ENCODE results near the gene TCF15. TPM values are rescaled to one million over a fixed set of nuclear protein-coding genes. Genes with fewer than 3 reads are reported as not detected.

The TCF15 gene
- total RNA-seq, 2 experiments from 2014 or later = 0.23 TPM; not detected in 1

GRCh38 chr20:654417-654750 lies 44.3 kb upstream of the TCF15 start:
- Mint-ChIP-seq H3K4me1 (ENCODE audit: low read depth) (peaks cover 18% of the 10 kb centered on the region), H3K9me3 (no peaks in the 10 kb centered on the region), H3K27ac (no peak overlapping the region), H3K27me3 (peaks cover 17% of the 10 kb centered on the region), H3K4me3 (no peak overlapping the region), H3K36me3 (ENCODE audit: low read depth) (peaks cover 5% of the 10 kb centered on the region)
- ChIA-PET CTCF (interaction anchor here (0.8 to 3.9 kb wide), 2 partner anchors 13 to 74 kb away, joined by 3 to 17 read pairs; no protein-coding TSS in a partner anchor), POLR2A (no interaction called here)
- no peak for TF ChIP-seq CTCF (IDR thresholded peaks at IDR 0.05)
- no peak for ATAC-seq
- intact Hi-C loops (cut with micrococcal nuclease) = no loop called here
- DNase-seq = no peak

GRCh38 chr20:653590-654416 lies 43.7 kb upstream of the TCF15 start:
- Mint-ChIP-seq H3K4me3 (peak overlapping the region; percentile 68), H3K27ac (peak overlapping the region; percentile 50), H3K27me3 (peaks cover 13% of the 10 kb centered on the region), H3K4me1 (ENCODE audit: low read depth) (peaks cover 18% of the 10 kb centered on the region), H3K36me3 (ENCODE audit: low read depth) (peaks cover 6% of the 10 kb centered on the region), H3K9me3 (no peaks in the 10 kb centered on the region)
- intact Hi-C loops (cut with micrococcal nuclease) = no loop called here
- POLR2A ChIA-PET = no interaction called here
- ATAC-seq = no peak
- DNase-seq = no peak
- TF ChIP-seq CTCF (IDR thresholded peaks at IDR 0.05) = no peak
- CTCF ChIA-PET = interaction anchor here (3.9 kb wide), 1 partner anchor 14 kb away, joined by 17 read pairs; no protein-coding TSS in a partner anchor

DNA sequence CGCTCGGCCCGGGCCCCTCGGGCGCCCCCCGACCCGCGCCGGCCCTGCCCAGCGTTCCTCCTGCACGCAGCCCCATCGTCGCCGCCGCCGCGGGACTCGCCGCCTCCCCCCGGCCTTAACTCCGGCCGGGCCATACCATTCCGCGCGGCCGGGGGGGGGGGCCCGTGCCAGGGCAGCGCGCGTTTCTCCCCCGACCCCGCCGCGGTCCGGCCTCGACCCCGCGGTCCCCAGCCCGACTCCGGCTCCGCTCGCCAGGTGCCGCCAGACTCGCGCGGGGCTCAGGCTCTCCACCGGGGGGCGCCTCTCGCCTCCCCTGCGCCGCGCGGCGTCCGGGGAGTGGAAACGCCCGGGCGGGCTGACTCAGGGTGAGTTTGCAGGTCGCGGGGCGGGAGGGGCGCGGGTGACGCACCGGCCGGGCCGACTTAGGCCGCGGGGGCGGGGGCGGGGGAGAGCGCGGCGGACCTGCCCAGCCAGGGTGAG lies 43.0 kb upstream of the TCF15 start, which contains the start of gene SRXN1:
TSS of gene SRXN1 (minus strand) at position 91 of the 480 bp plus-strand sequence. CDS start at position 76, 15 bp downstream.
- peak; percentile 89 for DNase-seq
- Mint-ChIP-seq H3K27ac (peak within 1 kb of the TSS; percentile 79), H3K4me3 (peak within 1 kb of the TSS; percentile 77), H3K36me3 (ENCODE audit: low read depth) (peaks cover 13% of the 10 kb centered on the region), H3K27me3 (peaks cover 10% of the 10 kb centered on the region), H3K4me1 (ENCODE audit: low read depth) (peaks cover 18% of the 10 kb centered on the region), H3K9me3 (no peaks in the 10 kb centered on the region)
- TF ChIP-seq CTCF (IDR thresholded peaks at IDR 0.05) = peak; percentile 62
- POLR2A ChIA-PET = no interaction called here
- CTCF ChIA-PET = interaction anchor here (1.2 to 3.9 kb wide), 2 partner anchors 14 to 15 kb away, joined by 3 to 17 read pairs; no protein-coding TSS in a partner anchor
- intact Hi-C loops (cut with micrococcal nuclease) = no loop called here
- peak; percentile 93 for ATAC-seq

DNA sequence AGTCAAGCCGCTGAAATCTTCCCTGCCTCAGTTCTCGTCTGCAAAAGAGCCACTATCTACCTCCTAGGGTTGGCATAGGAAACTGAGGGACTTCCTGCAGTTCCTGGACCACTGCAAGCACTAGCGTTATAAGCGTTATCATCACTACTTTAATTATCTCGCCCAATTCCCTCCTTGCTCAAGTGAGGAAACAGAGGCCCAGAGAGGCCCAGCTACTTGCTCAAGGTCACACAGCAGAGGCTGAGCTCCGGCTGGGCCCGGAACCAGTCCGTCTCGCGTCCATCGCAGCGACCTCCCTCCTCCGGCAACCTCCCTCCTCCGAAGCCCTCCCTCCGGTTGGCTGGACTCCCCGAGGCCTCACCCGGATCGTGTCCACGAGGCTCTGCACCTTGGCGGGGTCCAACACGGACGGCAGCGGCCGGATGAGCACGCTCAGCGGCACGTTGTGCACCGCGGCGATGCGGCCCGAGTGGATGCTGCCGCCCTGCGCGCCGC lies 42.6 kb upstream of the TCF15 start:
- no peak for TF ChIP-seq CTCF (IDR thresholded peaks at IDR 0.05)
- CTCF ChIA-PET = interaction anchor here (0.5 to 1.3 kb wide), 3 partner anchors 15 to 259 kb away, joined by 3 to 4 read pairs (median 3); no protein-coding TSS in a partner anchor
- Mint-ChIP-seq H3K4me1 (ENCODE audit: low read depth) (peaks cover 18% of the 10 kb centered on the region), H3K27ac (peak overlapping the region; percentile 79), H3K9me3 (no peaks in the 10 kb centered on the region), H3K4me3 (peak overlapping the region; percentile 77), H3K36me3 (ENCODE audit: low read depth) (peaks cover 18% of the 10 kb centered on the region), H3K27me3 (peaks cover 7% of the 10 kb centered on the region)
- DNase-seq = peak; percentile 32
- no peak for ATAC-seq
- POLR2A ChIA-PET = interaction anchor here (1.2 kb wide), 1 partner anchor 110 kb away, joined by 4 read pairs; no protein-coding TSS in a partner anchor
- intact Hi-C loops (cut with micrococcal nuclease) = no loop called here

Measured in activated CD8-positive, alpha-beta T cell treated with anti-CD3 and anti-CD28 coated beads for 36 hours (primary cell).